GM18867 (cell line): ENCODE measurements around the gene AURKA.
A peak's percentile ranks its signal among the peaks of the same experiment; 100 is the strongest.
"Not testable (repeated sequence)": the region's sequence is repeated elsewhere in the genome, so short reads cannot be mapped to it uniquely, and the experiment has no call there.

Experiments
- ATAC-seq: cut with Tn5 transposase; IDR thresholded peaks from one replicate; pipeline ENCODE4 v1.9.1; 2021; ENCODE audit warnings: mild to moderate bottlenecking, moderate library complexity; ENCODE audit not compliant: unreplicated experiment

The AURKA gene

DNA sequence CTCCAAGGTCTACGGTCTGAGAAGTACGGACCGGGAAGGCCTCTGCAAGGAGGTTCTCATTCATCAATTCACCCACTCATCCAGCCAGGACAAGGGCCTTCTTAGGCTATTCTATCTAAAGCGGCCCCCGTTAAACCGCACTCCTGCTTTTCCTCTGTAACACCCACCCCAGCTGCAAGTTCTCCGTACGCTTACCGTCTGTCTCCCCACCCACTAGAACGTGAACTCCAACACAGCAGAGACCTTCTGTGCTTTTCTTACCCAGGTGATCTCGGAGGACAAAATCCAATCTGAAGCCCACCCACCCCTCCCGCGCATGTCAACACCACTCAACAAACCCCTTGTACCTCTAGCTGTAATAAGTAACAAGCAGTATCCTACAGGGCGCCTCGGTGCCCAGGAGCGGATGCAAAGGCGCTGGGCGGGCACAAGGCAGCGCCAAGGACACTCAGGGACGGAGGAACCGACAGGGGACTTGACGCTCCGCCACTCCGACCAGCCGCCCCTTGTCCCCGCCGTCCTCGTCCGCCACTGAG, 351 bp downstream of the AURKA start:
- ATAC-seq, result peak; percentile 34

DNA sequence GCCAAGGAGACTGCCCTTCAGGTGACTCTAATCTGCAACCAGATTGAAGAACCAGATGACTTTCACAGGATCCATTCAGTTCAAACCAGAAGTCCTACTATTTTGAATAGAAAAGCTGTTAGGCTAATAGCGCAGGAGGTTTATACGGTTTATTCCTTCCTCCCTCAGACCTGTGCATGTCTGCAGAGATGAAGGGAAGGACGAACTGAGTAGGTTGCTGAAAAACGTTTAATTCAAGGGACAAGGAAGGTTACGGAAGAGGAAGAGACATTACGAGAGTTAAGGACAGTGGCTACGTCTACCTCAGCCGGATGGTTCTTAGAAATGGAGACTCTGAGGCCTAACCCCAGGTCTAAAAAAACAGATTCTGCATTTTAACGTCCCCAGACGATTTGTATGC, 978 bp downstream of the AURKA start:
- no peak for ATAC-seq

DNA sequence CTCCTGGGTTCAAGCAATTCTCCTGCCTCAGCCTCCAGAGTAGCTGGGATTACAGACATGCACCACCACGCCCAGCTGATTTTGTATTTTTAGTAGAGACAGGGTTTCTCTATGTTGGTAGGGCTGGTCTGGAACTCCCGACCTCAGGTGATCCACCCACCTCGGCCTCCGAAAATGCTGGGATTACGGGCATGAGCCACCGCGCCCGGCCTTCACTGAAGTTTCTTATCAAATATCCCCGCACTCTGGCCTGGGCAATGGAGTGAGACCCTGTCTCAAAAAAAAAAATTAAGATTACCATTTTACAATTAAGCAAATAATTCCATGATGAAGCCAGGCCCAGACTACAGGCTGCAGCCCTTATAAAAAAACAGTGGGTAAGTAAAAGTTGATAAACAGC, 1.6 kb downstream of the AURKA start:
- not testable (repeated sequence) for ATAC-seq

DNA sequence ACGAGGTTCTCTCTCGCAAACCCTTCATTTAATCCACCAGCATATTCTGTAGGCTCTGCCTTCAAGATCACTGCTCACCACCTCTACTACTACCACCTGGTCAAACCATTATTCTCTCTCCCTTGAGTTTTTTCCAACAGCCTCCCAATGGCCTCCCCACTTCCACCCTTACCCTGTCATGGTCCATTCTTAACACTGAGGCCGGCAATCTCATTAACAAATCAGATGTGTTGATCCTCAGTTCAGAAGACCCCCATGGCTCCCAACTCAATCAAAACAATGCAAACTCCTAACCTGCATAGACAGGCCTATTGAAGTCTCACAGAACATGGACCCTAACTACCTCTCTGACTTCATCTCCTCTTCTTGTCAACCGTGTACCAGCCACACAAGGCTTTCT, 2.2 kb downstream of the AURKA start:
- no peak for ATAC-seq

DNA sequence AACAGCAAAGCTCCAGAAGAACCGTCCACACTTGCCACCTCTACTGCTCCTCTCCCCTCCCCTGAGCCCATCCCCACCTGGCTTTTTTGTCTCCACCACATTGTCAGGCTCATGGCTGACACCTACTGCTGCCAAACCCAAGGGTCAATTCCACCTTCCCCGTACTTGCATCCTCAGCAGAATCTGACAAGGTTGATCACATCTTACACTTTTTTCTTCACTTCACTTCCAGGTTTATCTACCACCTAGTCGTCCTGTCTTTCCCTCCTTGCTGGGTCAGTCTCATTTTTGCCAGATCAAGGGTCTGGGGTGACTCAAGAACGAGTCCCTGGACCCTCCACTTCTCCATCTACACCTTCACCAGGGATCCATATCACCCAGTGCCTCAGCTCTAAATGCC, 3.1 kb downstream of the AURKA start:
- no peak for ATAC-seq

DNA sequence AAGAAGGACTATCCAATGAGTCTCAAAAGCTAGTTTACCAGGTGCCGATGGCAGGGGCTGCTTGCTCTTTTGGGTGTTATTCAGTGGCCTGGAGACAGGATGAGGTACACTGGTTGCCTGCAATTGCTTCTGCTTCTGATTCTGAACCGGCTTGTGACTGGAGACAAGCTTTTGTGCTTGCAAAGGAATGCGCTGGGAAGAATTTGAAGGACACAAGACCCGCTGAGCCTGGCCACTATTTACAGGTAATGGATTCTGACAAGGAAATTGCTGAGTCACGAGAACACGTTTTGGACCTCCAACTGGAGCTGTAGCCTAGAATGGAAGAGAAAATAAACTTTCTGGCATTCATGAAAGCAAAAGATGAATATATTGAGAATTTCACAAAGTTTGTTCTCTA, 5.8 kb downstream of the AURKA start:
- ATAC-seq, result no peak

DNA sequence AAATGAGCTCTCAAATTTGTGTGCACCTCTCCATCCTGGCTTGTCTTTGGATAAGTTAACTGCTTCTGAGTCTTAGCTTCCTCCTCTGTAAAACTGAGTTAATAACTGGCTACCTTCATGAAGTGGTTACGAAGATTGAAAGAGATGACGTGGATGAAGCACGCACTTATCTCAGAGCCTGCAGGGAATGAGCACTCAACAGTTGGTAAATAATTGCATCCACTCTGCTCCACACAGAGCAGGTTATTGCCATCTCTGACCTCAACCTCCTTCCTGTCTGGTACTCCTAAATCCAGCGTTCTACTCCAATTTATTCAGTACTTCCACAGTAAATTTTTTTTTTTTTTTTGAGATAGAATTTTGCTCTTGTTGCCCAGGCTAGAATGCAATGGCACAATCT, 6.9 kb downstream of the AURKA start:
- ATAC-seq, result no peak

DNA sequence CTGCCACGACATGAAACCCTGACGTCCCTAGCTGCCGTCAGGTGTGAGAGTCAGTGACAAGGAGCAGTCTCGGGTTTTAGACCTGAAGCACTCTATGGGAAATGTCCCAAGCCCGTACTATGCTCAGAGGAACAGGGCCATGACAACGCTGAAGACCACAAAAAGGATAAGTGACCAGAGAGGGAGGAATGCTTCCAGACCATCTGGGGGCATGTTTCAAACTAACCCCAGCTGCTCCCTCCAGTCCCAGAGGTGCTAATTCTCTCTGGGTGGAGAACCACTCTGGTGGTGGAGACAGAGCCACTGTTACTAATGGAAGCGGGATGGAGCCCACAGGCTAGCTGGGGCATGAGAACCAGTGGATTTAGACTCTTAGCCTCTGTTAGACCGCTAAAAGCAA, 8.7 kb downstream of the AURKA start:
- ATAC-seq, result no peak

DNA sequence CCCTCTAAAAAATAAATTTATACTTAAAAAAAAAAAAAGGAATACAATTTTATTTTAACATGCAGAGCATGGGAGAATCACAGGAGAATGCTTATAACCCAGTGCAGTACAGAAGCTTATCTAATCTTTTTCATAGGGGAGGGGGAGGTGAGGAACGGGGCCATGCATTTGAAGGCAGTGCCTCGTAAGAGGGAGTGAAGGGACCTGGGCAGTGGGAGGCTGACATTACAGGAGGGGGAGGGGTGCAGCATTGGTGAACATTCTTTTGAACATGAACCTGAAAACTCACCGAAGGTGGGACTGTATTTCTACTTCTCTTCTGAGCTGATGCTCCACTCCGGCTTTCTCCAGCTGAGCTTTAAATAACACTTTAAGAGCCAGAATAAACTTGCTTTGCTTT, 9.3 kb downstream of the AURKA start:
- no peak for ATAC-seq

DNA sequence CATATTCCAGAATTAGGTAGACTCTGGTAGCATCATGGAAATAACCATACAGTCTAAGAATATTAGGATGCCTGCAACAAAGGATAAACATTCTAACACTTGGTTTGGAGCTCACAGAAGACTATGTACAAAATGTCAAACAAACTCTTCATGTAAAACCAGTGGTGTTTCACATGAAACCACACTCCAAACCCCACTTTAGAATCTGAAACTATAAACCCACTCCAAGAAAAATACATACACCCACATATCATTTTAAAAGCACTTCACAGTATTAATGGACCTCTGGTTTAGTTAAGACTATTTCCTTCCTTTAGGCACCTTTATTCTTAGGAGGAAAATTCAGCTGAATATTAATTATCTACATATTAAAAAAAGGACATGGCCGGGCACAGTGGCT, 10.5 kb downstream of the AURKA start:
- no peak for ATAC-seq

DNA sequence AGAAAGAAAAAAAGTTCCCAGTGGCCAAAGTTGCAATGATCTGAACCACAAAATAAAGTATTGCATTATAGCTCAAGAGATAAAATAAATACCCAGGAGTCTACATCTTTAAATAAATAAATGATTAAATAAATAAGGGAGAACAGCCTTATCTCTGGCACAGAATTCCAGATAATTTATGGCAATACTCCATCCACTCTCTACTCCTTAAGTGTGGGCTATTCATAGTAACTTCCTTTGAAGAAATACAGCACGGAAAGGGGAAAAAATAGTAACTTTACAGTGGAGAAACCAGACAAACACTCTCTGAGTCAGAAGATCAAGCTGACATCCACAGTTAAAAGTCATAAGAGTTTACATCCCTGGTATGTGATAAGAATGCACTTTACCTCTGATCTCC, 11.6 kb downstream of the AURKA start:
- no peak for ATAC-seq

DNA sequence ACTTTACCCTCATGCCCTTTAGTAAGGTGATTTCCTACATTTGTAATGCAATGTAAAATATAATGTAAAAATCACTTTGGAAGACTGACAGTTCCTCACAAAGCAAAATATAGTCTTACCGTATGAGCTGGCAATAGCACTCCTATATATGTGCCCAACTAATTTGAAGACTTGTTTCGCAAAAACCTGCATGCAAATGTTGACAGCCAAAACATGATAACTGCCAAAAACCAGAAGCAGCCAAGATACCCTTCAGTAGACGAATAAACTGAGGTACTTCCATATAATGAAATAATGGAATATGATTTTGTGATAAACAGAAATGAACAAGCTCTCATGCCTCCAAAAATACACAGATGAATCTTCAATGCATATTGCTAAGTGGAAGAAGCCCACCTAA, 13.6 kb downstream of the AURKA start:
- no peak for ATAC-seq

DNA sequence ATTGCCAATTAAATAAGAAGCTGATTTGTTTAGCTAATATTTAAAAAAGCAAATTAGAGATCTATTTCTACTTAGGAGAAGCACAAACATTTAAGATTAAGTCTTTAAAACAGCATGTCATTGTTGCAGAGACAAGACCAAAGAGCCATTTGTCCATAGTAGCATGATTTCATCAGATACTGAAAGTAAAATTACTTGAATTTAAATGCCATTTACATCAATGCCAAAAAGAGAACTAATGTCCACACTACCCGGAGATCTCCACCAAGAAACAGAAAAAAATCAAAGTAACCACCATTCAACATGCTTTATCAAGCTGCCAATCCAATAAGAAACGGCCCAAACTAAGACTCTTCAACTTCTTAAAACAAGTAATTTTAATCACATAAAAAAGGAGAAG, 15.7 kb downstream of the AURKA start:
- no peak for ATAC-seq

DNA sequence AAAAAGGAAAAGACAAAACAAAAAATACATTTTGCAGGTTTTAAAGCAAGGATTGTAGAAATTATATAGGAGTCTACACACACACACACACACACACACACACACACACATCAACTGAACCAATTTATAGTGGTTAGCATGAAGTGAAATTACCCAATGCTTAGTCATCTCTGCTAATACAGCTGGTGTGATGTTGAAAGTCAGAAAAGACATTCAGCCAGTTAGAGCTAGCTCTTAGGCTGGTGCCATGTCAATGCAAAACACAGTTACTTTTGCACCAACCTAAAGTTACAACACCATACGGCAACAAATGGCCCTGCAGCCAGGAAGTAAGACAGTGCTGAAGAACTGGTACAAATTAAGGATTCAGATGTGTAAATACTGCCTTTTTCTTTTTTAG, 18.1 kb downstream of the AURKA start:
- peak; percentile 62 for ATAC-seq

DNA sequence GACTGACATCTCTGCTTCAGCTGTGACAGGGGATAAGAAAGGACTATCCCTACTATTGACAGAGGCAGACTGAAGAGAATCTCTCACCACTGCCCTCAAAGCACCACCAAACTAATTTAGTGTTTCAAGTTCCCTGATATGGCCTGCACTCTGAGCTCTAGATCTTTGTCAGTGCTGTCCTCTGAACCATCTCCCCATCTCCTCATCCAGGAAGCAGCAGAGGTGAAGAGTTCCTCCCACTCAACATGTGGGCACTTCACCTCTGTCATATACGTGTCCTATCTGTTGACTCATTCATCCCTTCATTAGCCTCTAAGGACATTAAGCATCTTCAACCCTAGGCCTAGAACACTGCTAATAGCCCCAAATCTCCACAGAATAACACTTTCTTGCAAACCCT, 19.2 kb downstream of the AURKA start:
- no peak for ATAC-seq

DNA sequence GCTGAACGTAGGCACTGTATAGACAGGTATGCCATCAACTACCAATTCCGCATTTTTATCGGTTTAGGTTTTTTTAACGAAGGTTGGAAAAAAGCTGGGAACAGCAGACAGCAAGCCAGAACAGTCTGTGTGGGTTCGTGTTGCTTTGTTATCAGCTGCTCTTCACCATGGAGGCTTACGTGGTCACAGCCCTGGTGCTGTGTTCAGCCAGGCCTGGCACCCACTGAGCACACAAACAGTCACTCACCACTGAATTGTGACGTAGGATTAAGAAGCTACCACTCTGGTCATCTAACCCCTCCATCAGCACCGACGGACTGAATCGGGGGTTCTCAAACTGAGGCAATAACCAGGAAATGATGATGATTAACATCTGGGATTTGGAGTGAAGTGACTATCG, 20.0 kb downstream of the AURKA start:
- ATAC-seq, result no peak

DNA sequence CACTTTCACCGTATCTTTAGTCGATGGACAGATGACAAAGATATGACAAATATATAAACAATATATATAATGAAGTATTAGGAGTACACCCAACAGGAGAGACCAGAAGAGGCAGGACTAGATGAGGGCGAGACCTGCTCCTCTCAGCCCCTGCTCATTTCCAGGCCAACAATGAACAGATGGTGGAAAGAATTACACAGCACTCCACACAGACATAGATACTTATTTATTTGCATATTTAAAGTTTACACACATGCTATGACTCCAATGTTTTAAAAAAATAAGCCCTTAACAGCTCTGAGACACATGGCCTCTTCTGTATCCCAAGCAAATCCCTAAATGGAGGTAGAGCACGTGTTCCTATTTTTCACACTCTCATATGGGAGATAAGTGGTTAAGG, 22.8 kb downstream of the AURKA start:
- no peak for ATAC-seq

DNA sequence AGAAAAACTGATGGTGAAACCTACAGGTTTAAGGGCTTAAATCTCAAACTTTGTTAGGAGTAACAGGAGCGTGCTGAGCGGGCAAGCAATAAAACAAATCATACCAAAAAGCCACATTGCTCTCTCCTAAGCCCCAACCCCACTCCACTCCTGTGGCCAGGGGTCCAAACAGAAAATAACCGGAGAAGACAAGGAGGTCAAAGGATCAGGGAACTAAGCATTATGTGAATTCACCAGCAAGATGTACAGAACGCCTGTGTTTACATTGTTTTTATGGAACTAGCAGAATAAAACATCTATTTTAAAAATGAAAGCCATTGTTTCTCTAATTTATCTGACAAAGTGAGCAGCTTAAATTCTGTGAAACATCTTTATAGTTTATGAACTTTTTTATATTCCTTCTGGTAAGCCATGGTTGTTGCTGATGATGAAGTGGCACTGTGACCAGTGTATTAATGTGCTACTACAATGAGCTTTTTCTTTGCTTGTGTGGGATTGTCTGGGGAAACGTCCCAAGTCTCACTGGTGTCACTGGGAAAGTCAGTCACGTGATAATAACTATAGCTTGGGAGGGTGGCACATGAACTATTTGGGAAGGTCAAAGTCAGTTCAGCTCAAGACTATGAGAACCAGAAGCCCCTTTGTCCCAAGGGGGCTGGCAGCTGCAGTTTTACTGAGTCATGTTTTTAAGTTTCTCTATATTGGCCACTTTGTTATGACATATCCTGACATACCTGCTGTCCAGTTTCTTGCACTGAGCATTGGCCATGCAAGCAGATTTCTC, 23.5 kb downstream of the AURKA start:
- no peak for ATAC-seq

DNA sequence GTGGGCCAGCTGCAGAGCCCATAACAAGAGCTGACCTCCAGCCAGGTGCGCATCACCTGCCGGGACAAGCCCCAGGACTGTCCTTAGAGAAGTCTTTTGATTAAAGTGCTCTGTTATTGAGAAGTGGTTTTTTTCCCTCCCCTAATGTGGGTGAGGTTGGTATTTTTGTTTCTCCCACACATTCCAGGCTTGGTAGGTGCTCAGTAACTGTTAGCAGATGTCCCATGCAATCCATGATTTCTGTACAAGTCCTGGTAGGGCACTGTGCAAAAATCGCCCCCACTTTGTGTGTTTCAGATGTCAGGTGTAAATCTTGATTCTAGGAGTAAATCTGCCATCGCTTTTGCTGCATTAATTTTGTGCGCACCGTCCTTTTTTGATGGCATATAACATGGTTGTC, 28.5 kb downstream of the AURKA start:
- ATAC-seq, result no peak

DNA sequence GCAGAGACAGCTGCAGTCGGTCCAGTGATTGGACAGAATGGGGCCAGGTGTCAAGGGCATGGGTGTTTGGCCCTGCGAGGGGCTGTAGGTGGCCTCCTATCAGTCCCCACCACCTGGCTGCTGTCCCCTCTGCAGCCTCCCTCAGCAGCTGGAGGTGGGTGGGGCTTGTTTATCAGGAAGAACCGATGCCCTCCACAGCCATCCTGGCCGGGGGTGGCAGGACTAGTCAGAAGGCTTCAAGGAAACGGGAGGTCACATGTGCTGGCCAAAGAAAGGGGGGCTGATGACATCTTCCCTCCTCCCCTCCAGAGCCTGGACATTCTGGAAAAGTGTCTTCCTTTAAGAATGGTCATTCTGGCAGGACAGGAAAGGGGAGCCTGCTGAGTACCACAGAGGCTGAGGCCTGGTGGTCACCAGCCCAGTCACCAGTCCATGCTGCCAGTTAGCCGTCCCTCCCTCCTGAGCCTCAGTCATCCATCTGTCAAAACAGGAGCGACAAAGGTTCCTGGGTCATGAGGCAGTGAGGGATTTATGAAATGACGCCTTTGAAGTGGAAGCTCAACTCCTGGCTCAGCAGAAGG, 29.1 kb downstream of the AURKA start:
- ATAC-seq, result no peak

DNA sequence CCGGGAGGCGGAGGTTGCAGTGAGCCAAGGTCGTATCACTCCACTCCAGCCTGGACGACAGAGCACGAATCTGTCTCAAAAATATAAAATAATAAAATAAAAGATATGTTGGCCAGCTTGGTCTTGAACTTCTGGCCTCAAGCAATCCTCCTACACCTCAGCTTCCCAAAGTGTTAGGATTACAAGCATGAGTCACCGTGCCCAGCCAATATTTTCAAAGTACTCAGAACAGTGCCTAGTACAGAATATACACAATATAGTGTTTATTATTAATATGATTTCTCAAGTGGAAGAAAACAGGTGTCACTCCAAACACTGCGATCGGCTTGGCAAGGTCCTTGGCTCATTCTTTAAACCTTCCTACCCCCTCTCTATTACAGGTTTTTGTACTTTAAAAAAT, 30.1 kb downstream of the AURKA start:
- no peak for ATAC-seq

DNA sequence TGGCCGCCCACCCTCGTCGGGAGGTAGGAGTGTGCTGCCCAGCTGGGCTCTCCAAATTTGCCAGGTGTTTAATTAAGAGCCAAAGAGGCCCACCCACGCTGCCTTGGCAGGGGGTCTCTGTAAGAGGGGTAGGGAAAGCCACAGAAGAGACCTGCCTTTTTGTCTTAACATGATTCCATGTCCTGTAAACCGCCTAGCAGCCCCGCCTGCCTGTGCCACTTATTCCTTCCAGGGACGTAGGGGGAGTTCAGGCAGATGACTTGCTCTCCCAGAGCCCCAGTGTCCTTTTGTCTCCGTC, 31.2 kb downstream of the AURKA start:
- ATAC-seq, result no peak
